Natural killer cell treated with Interleukin-12 subunit alpha and Interleukin-12 subunit beta and Interleukin-15 and Interleukin-18, amount 100 ng/mL, for 72 hours (primary cell): ENCODE measurements around the gene USP3. TPM values are rescaled to one million over a fixed set of nuclear protein-coding genes. Genes with fewer than 3 reads are reported as not detected.

Experiments
- ATAC-seq, 2 donors: fragments of 150-1000 bp; cut with Tn5 transposase in 1 of 2; sonication (Bioruptor Pico), chemical (Tn5 transposase) in 1 of 2; 2 replicates each; pipeline ENCODE4 v1.10.0; 2021
- DNase-seq: peaks from one replicate; pipeline ENCODE4 v3.0.0; 2022; ENCODE audit warnings: low spot score
- H3K27ac Mint-ChIP-seq, 2 donors: 1 replicate in 1 of 2; 2 replicates in 1 of 2; pipeline ENCODE4 v1.8.0; 2022; ENCODE audit warnings: mixed read lengths in 2 of 2, mild to moderate bottlenecking in 1 of 2, moderate library complexity in 1 of 2
- H3K27me3 Mint-ChIP-seq, 2 donors: 1 replicate in 1 of 2; 2 replicates in 1 of 2; pipeline ENCODE4 v1.8.0; 2022; ENCODE audit warnings: mixed read lengths in 2 of 2
- H3K36me3 Mint-ChIP-seq: one replicate; pipeline ENCODE4 v1.8.0; 2022; ENCODE audit warnings: mixed read lengths
- H3K4me1 Mint-ChIP-seq, 2 donors: 1 replicate in 1 of 2; 2 replicates in 1 of 2; pipeline ENCODE4 v1.8.0; 2022; ENCODE audit warnings: low read depth in 2 of 2, mixed read lengths in 2 of 2, mild to moderate bottlenecking in 1 of 2
- H3K4me3 Mint-ChIP-seq: one replicate; pipeline ENCODE4 v1.8.0; 2022; ENCODE audit warnings: mixed read lengths
- H3K9me3 Mint-ChIP-seq: 2 replicates; pipeline ENCODE4 v1.8.0; 2022; ENCODE audit warnings: mixed read lengths
- total RNA-seq, 2 donors: library from RNA; stranded (reverse); gene quantifications; one replicate each; pipeline ENCODE4 v1.2.3, GENCODE V29; 2022

Gene USP3
- total RNA-seq, 2 donors from 2014 or later, result 70.0 to 75.3 TPM

DNA sequence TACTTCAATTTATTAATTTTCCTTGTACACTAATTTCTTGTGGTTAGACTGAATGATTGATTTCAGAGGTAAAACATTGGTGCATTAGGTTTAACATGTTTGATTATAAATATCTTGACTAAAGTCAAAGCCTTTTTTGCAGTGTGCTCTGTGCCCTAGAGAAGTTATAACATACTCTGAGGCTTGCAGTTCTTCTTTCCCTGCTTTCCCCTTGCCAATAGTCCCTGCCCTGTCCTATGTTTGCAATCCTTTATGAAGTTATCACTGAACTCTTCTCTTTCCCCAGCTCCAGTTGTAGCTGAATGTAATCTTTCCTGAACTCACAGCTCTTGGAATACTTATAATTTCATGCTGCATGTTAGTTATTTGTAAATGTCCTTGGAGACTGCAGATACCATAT, 35.6 kb downstream of the USP3 start:
- ATAC-seq (no peak), DNase-seq (no peak)
- H3K36me3 Mint-ChIP-seq, result peaks cover 5% of the 10 kb centered on the region
- H3K27ac Mint-ChIP-seq, result no peak overlapping the region
- H3K4me3 Mint-ChIP-seq, result no peak overlapping the region
- H3K4me1 Mint-ChIP-seq, result peaks cover 36 to 41% of the 10 kb centered on the region in 2 donors
- no peaks in the 10 kb centered on the region for H3K27me3 Mint-ChIP-seq
- H3K9me3 Mint-ChIP-seq, result no peaks in the 10 kb centered on the region

GRCh38 chr15:63540449-63540848, 36.1 kb downstream of the USP3 start:
- H3K4me1 Mint-ChIP-seq, result peaks cover 31 to 37% of the 10 kb centered on the region in 2 donors
- ATAC-seq (no peak), DNase-seq (no peak)
- no peaks in the 10 kb centered on the region for H3K27me3 Mint-ChIP-seq
- H3K4me3 Mint-ChIP-seq, result no peak overlapping the region
- H3K27ac Mint-ChIP-seq, result no peak overlapping the region
- H3K36me3 Mint-ChIP-seq, result peaks cover 5% of the 10 kb centered on the region
- no peaks in the 10 kb centered on the region for H3K9me3 Mint-ChIP-seq

- ATAC-seq, result no peak
- H3K36me3 Mint-ChIP-seq, result peaks cover 5% of the 10 kb centered on the region
- H3K4me3 Mint-ChIP-seq, result peak overlapping the region; percentile 45
Measured at GRCh38 chr15:63544258-63545026, 40.0 kb downstream of the USP3 start.

GRCh38 chr15:63545520-63545919, 41.1 kb downstream of the USP3 start:
- H3K27ac Mint-ChIP-seq, result peak overlapping the region in 1 of 2 donors; percentile 47
- no peak for ATAC-seq
- peaks cover 19 to 29% of the 10 kb centered on the region in 2 donors for H3K4me1 Mint-ChIP-seq
- H3K36me3 Mint-ChIP-seq, result peaks cover 4% of the 10 kb centered on the region
- no peaks in the 10 kb centered on the region for H3K27me3 Mint-ChIP-seq
- H3K4me3 Mint-ChIP-seq, result no peak overlapping the region
- DNase-seq, result no peak
- H3K9me3 Mint-ChIP-seq, result no peaks in the 10 kb centered on the region

More at GRCh38 chr15:63544258-63545026, 40.0 kb downstream of the USP3 start:
- Mint-ChIP-seq H3K9me3 (no peaks in the 10 kb centered on the region), H3K27me3 (no peaks in the 10 kb centered on the region), H3K27ac (peak overlapping the region; percentile 47 to 81), H3K4me1 (peaks cover 24 to 34% of the 10 kb centered on the region in 2 donors)
- no peak for DNase-seq

DNA sequence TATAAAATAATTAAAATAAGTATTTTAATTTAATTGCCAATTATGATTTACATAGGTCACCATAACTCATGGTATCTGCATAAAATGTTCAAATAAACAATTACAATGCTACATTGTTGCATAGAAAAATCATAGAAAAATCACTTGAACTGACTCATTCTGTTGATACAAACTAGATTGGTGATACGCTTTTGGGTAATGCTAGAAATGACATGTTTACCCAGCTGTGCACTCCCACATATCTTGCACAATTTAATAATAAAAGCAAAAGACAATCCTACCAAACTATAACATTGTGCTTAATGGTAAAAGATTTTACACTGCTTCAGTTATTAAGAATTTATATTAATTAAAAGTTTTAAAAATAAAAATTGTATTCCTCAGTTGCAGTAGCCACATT, 47.0 kb downstream of the USP3 start:
- DNase-seq (no peak), ATAC-seq (no peak)
- H3K4me1 Mint-ChIP-seq, result peaks cover 12 to 40% of the 10 kb centered on the region in 2 donors
- no peak overlapping the region for H3K27ac Mint-ChIP-seq
- H3K4me3 Mint-ChIP-seq, result no peak overlapping the region
- no peaks in the 10 kb centered on the region for H3K27me3 Mint-ChIP-seq
- H3K36me3 Mint-ChIP-seq, result peaks cover 4% of the 10 kb centered on the region
- no peaks in the 10 kb centered on the region for H3K9me3 Mint-ChIP-seq

GRCh38 chr15:63553388-63553791, 49.0 kb downstream of the USP3 start:
- Mint-ChIP-seq H3K36me3 (peaks cover 4% of the 10 kb centered on the region), H3K9me3 (no peaks in the 10 kb centered on the region), H3K27ac (peak overlapping the region; percentile 37 to 55), H3K27me3 (no peaks in the 10 kb centered on the region), H3K4me3 (peak overlapping the region; percentile 43), H3K4me1 (peaks cover 9 to 41% of the 10 kb centered on the region in 2 donors)
- DNase-seq, result no peak
- peak in 1 of 2 donors; percentile 41 for ATAC-seq

DNA sequence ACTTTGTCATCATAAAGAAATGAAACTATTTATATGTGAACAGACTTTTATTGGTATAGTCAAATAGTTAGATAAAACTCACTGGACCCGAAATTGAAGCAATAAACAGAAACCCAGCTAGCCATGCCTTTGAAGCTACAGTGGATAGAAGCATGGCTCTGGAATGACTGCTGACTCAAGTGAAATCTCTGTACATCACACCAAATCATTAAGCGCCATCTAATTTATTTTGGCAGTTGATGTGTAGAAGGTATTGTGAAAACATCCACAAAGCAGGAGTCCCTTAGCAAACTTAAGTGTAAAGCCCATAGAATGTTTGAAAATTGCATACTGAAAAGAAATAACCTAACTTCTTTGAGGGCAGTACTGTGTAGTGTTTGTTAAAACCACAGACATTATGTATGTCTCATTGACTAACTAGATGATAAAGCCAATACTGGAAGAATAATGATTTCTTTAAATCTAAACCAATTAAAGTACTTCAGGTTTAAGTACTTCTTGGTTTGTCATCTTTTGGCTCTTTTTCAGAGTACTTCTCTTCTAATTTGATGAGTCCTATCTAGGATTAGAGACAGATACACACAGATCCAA, 50.0 kb downstream of the USP3 start:
- Mint-ChIP-seq H3K9me3 (no peaks in the 10 kb centered on the region), H3K4me3 (no peak overlapping the region), H3K27me3 (no peaks in the 10 kb centered on the region), H3K27ac (peak overlapping the region; percentile 51 to 60), H3K4me1 (peaks cover 12 to 44% of the 10 kb centered on the region in 2 donors), H3K36me3 (peaks cover 8% of the 10 kb centered on the region)
- peak in 1 of 2 donors; percentile 38 for ATAC-seq
- no peak for DNase-seq

DNA sequence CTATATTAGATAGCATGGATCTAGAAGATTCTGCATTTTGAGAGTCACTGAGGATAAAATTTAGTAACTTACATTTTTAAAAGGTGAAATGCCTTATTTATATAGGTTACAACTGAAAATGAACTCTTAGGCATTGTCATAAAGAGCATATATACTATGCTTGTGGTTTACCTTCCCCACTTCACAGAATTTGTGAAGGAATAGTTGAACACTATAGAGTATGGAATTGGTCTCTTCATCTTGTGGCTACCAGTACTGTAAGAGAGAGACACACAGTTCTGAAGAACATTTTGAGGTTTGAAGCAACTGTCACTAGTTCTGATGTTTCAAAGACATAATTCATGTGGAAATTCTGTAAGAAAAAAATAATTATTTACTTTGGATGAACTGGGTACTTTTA, 51.1 kb downstream of the USP3 start:
- no peaks in the 10 kb centered on the region for H3K9me3 Mint-ChIP-seq
- ATAC-seq, result peak in 1 of 2 donors; percentile 33
- no peaks in the 10 kb centered on the region for H3K27me3 Mint-ChIP-seq
- peak overlapping the region; percentile 51 to 60 for H3K27ac Mint-ChIP-seq
- peaks cover 14 to 51% of the 10 kb centered on the region in 2 donors for H3K4me1 Mint-ChIP-seq
- DNase-seq, result no peak
- H3K36me3 Mint-ChIP-seq, result peaks cover 6% of the 10 kb centered on the region
- H3K4me3 Mint-ChIP-seq, result no peak overlapping the region

DNA sequence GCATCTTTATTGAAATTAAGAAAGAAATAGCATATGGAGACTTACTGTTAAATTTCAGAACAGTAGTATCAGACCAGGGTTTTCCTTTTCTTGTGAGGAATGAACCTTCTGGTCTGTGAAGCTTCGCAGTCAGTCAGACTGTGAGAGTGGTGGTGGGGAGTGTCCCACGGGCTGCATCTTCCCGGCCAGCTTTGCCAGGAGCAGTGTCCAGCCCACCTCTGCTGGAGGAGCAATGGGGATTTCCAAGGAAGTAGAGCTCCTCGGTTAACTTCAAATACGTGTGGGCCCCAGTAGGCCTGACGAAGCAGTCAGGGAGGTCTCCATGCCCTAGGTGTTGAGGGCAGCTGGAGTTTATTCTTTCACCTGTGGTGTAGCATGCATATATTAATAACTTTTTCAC, 51.9 kb downstream of the USP3 start:
- no peaks in the 10 kb centered on the region for H3K27me3 Mint-ChIP-seq
- ATAC-seq (no peak), DNase-seq (no peak)
- H3K9me3 Mint-ChIP-seq, result no peaks in the 10 kb centered on the region
- peaks cover 12% of the 10 kb centered on the region for H3K36me3 Mint-ChIP-seq
- H3K4me3 Mint-ChIP-seq, result no peak overlapping the region
- H3K27ac Mint-ChIP-seq, result peak overlapping the region in 1 of 2 donors; percentile 60
- H3K4me1 Mint-ChIP-seq, result peaks cover 21 to 59% of the 10 kb centered on the region in 2 donors

DNA sequence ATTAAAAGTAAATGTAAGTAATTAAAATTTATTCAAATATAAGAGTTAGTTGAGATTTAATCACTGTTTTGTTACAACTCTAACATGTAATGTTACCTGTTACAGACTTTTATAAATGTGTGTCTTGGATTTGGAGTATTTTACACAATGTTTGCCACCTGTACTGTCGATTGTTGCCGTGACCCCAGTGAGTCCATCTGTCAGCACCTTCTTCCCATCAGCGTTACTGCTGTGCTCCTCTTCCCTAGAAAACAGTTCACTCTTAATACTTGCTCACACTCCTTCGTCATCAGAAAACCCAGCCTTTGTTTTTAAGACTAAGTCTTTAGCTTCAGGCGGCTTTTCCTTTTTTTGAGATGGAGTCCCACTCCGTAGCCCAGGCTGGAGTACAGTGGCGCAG, 52.3 kb downstream of the USP3 start:
- ATAC-seq, result no peak

DNA sequence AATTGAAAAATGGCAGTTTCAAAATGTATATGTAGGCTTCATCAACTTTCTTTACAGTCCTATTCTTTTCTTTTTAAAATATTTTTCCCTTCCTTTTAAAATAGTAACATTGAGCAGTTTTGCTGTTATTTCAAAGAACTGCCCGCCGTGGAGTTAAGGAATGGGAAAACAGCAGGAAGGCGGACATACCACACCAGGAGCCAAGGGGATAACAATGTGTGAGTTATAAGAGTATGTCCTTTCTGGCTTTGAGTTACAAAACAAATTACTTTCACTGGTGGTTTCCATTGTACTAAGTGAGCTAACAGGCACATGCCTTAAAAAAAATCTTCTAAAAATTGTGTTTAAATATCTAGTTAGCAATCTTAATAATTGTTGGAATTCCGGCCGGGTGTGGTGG, 55.4 kb downstream of the USP3 start:
- Mint-ChIP-seq H3K4me3 (peak overlapping the region; percentile 0), H3K36me3 (peaks cover 12% of the 10 kb centered on the region), H3K27ac (peak overlapping the region; percentile 44 to 61), H3K9me3 (no peaks in the 10 kb centered on the region), H3K27me3 (no peaks in the 10 kb centered on the region), H3K4me1 (peaks cover 15 to 35% of the 10 kb centered on the region in 2 donors)
- DNase-seq, result no peak
- ATAC-seq, result no peak

More for the DNA sequence above, 52.3 kb downstream of the USP3 start:
- no peak for DNase-seq
- Mint-ChIP-seq H3K4me3 (no peak overlapping the region), H3K27me3 (no peaks in the 10 kb centered on the region), H3K36me3 (peaks cover 12% of the 10 kb centered on the region), H3K9me3 (no peaks in the 10 kb centered on the region), H3K4me1 (peaks cover 21 to 59% of the 10 kb centered on the region in 2 donors), H3K27ac (peak overlapping the region; percentile 23 to 60)

DNA sequence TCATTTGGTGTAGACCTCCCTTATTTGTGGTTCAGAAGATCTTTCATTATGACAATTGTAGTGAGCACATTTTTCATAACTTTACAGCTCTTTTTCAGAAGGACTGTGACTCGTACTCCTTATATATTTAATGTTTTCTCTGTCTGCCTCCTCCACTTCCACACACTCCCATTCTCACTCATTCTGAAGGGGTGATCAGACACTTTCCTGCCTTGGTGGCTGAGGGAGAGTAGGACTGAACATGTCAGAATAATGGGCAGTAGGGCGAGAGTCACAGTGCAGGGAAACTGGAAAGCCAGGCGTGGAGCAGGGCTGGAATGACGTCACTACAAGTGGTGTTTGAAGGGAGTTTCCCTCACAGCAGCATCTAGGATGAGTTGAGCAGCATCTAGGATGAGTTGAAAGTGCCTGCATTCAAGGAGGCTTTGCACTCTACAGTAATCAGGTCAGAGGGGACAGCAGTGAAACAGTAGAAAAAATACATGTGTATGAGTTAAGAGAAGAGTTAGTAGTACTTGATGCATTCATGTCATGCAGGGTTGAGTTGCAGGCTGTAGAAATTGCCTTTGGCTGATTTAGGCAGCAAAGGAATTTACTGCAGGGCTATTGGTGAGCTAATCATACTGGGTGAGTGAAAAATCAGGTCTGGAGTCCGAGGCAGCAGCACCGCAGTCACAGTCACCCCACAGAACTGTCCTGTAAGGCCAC, 56.5 kb downstream of the USP3 start:
- no peaks in the 10 kb centered on the region for H3K27me3 Mint-ChIP-seq
- peaks cover 19 to 24% of the 10 kb centered on the region in 2 donors for H3K4me1 Mint-ChIP-seq
- peaks cover 12% of the 10 kb centered on the region for H3K36me3 Mint-ChIP-seq
- no peak for DNase-seq
- peak overlapping the region; percentile 53 for H3K4me3 Mint-ChIP-seq
- H3K9me3 Mint-ChIP-seq, result no peaks in the 10 kb centered on the region
- H3K27ac Mint-ChIP-seq, result peak overlapping the region; percentile 61 to 75
- peak in 1 of 2 donors; percentile 81 for ATAC-seq

DNA sequence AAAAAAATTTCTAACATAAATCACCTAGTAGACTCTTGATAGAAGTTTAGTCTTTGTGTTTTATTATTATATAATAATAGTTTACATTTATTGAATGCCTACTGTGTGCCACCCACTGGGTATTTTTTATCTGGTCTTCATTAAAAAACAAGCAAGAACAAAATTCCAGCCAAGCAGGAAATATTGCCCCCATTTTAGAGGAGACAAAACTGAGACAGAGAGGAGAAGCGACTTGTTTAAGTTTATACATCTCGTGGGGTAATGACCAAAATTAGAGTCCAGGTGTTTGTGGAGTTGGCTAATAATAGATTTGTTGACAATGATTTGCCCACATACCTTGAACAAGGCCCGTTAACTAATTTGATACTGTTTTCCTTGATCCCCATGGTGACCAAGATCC, 59.7 kb downstream of the USP3 start:
- Mint-ChIP-seq H3K9me3 (no peaks in the 10 kb centered on the region), H3K27me3 (no peaks in the 10 kb centered on the region), H3K4me1 (peaks cover 19 to 22% of the 10 kb centered on the region in 2 donors), H3K36me3 (peaks cover 16% of the 10 kb centered on the region), H3K4me3 (no peak overlapping the region), H3K27ac (no peak overlapping the region)
- DNase-seq (no peak), ATAC-seq (no peak)
